Hypothalamus (tissue), 51 donors: ENCODE data around the gene NSMCE3.
"Not testable (repeated sequence)": the region's sequence is repeated elsewhere in the genome, so short reads cannot be mapped to it uniquely, and the experiment has no call there.

Experiments
- DNase-seq, 51 donors: peaks; one replicate each; lab custom pipeline; 2025; lab: John Stamatoyannopoulos, UW

Gene NSMCE3

GRCh38 chr15:29270169-29270955 lies 740 bp upstream of the NSMCE3 start:
- DNase-seq, result peak in 6 of 51 donors; percentile 1 to 76 (median 29)

- peak in 30 of 51 donors; percentile 6 to 81 (median 40) for DNase-seq
These were observed 727 bp downstream of the NSMCE3 start for GRCh38 chr15:29268706-29269484.

GRCh38 chr15:29266052-29266582 lies 3.5 kb downstream of the NSMCE3 start:
- no peak for DNase-seq

GRCh38 chr15:29263289-29263688 lies 6.3 kb downstream of the NSMCE3 start:
- DNase-seq, result no peak

- DNase-seq, result no peak
These were observed 6.9 kb downstream of the NSMCE3 start for GRCh38 chr15:29262738-29263137.

GRCh38 chr15:29260896-29261295 lies 8.7 kb downstream of the NSMCE3 start:
- no peak for DNase-seq

GRCh38 chr15:29259233-29259632 lies 10.4 kb downstream of the NSMCE3 start:
- no peak for DNase-seq

- no peak for DNase-seq
These were observed 17.4 kb downstream of the NSMCE3 start for GRCh38 chr15:29252234-29252633.

- DNase-seq, result no peak
These were observed 25.1 kb downstream of the NSMCE3 start for GRCh38 chr15:29244544-29244943.

- no peak for DNase-seq
These were observed 25.5 kb downstream of the NSMCE3 start for GRCh38 chr15:29244123-29244522.

GRCh38 chr15:29242456-29243242 lies 27.0 kb downstream of the NSMCE3 start:
- peak in 23 of 51 donors; percentile 6 to 54 (median 21) for DNase-seq

GRCh38 chr15:29241207-29241606 lies 28.4 kb downstream of the NSMCE3 start:
- no peak for DNase-seq

GRCh38 chr15:29239395-29239794 lies 30.2 kb downstream of the NSMCE3 start:
- no peak for DNase-seq

- DNase-seq, result peak in 2 of 51 donors; percentile 2 to 4
These were observed 36.1 kb downstream of the NSMCE3 start for GRCh38 chr15:29233566-29233965.

GRCh38 chr15:29226436-29227208 lies 43.0 kb downstream of the NSMCE3 start:
- no peak for DNase-seq

GRCh38 chr15:29225534-29226234 lies 43.9 kb downstream of the NSMCE3 start:
- no peak for DNase-seq

GRCh38 chr15:29224987-29225363 lies 44.6 kb downstream of the NSMCE3 start:
- DNase-seq, result not testable (repeated sequence)

GRCh38 chr15:29224235-29224986 lies 45.2 kb downstream of the NSMCE3 start:
- not testable (repeated sequence) for DNase-seq

- DNase-seq, result no peak
These were observed 46.0 kb downstream of the NSMCE3 start for GRCh38 chr15:29223640-29224039.
